ENCODE data around the gene VAMP7. TPM values are rescaled to one million over a fixed set of nuclear protein-coding genes. Genes with fewer than 3 reads are reported as not detected.
"Not testable (repeated sequence)": the region's sequence is repeated elsewhere in the genome, so short reads cannot be mapped to it uniquely, and the experiment has no call there.

VAMP7 gene
- total RNA-seq, 1 experiment from 2014 or later, result 78.3 TPM

- DNase-seq (ENCODE audit: extremely low read depth, low read depth), result no peak
These were observed 104.1 kb downstream of the VAMP7 start for GRCh38 chrX:155985208-155985607.

GRCh38 chrX:155986995-155987394, 105.8 kb downstream of the VAMP7 start:
- not testable (repeated sequence) for DNase-seq (ENCODE audit: extremely low read depth, low read depth)

- DNase-seq (ENCODE audit: extremely low read depth, low read depth), result no peak
These were observed 107.7 kb downstream of the VAMP7 start for GRCh38 chrX:155988859-155989258.

Small RNA genes within 50 kb of the gene (small RNA-seq; reads per million reads assigned to genes)
- gene DPH3P2, result 0 reads per million in 2 experiments

Other genes with a start within 250 kb of the VAMP7 start
- gene IL9R, start 116.4 kb downstream of the VAMP7 start, total RNA-seq (2014; rRNA removed; shearing (Covaris generic)), result 0.59 TPM in 1 of 2 replicates, not detected in the other

All from NCI-H460 (cell line).